Vagina (tissue), 2 donors: ENCODE results near the gene CXCL1. TPM values are rescaled to one million over a fixed set of nuclear protein-coding genes. Genes with fewer than 3 reads are reported as not detected.

ENCODE experiments used
- DNase-seq, 2 donors: peaks; one replicate each; pipeline ENCODE4 v3.0.0-alpha.2; 2017; ENCODE audit errors: extremely low spot score in 2 of 2
- H3K27ac ChIP-seq: fragments of 200-600 bp; sonication (generic); one replicate; pipeline ENCODE4 v1.5.1; 2019
- H3K27me3 ChIP-seq: fragments of 200-600 bp; sonication (generic); one replicate; pipeline ENCODE4 v1.5.1; 2019
- H3K36me3 ChIP-seq, 2 donors: fragments of 200-600 bp; sonication (generic); one replicate each; pipeline ENCODE4 v1.5.1; 2017 to 2019
- H3K4me1 ChIP-seq: fragments of 200-600 bp; sonication (generic); one replicate; pipeline ENCODE4 v1.5.1; 2019
- H3K4me3 ChIP-seq, 2 donors: fragments of 200-600 bp; sonication (generic); 1 replicate in 1 of 2; 2 replicates in 1 of 2; pipeline ENCODE4 v1.5.1; 2016 to 2019
- H3K9me3 ChIP-seq: fragments of 200-600 bp; sonication (generic); one replicate; pipeline ENCODE4 v1.5.1; 2019
- POLR2A ChIP-seq, 2 donors: fragments of 450-650 bp; IDR thresholded peaks; one replicate each; pipeline ENCODE4 v1.6.1; 2017; ENCODE audit warnings: antibody characterized with exemption in 2 of 2, mild to moderate bottlenecking in 2 of 2, moderate library complexity in 2 of 2
- POLR2AphosphoS5 ChIP-seq, 2 donors: sonication (generic); formaldehyde crosslinking; IDR thresholded peaks; one replicate each; pipeline ENCODE4 v1.9.0; 2017; ENCODE audit warnings: antibody characterized with exemption in 2 of 2, mild to moderate bottlenecking in 2 of 2, low read depth in 1 of 2; ENCODE audit not compliant: insufficient read depth in 1 of 2
- intact Hi-C: fragments of 100-400 bp; cut with DNase I; formaldehyde crosslinking; loops from one replicate; pipeline ENCODE4 v1.15.1; 2023
- total RNA-seq: library from RNA; depleted of rRNA; stranded (reverse); fragments of >200 nt; gene quantifications from one replicate; pipeline ENCODE4 v1.2.3, GENCODE V29; 2016
- TF ChIP-seq, protein P1 (sequence below), 3 experiments: fragments of 450-650 bp in 2 of 3; fragments of 200-600 bp in 1 of 3; sonication (generic) in 1 of 3; IDR thresholded peaks; one replicate each; pipeline ENCODE4 v1.5.1; 2017 to 2019; ENCODE audit warnings: antibody characterized with exemption in 3 of 3, mild to moderate bottlenecking in 2 of 3, moderate library complexity in 2 of 3

The CXCL1 gene
- total RNA-seq, 1 donor from 2014 or later: 26.3 TPM

GRCh38 chr4:73864365-73864764 is 4.8 kb upstream of the CXCL1 start:
- Histone ChIP-seq H3K27me3 (no peaks in the 10 kb centered on the region), H3K9me3 (no peaks in the 10 kb centered on the region), H3K4me1 (peaks cover 15% of the 10 kb centered on the region), H3K36me3 (no peaks in the 10 kb centered on the region), H3K27ac (no peak overlapping the region), H3K4me3 (no peak overlapping the region)
- TF ChIP-seq, protein P1, sequence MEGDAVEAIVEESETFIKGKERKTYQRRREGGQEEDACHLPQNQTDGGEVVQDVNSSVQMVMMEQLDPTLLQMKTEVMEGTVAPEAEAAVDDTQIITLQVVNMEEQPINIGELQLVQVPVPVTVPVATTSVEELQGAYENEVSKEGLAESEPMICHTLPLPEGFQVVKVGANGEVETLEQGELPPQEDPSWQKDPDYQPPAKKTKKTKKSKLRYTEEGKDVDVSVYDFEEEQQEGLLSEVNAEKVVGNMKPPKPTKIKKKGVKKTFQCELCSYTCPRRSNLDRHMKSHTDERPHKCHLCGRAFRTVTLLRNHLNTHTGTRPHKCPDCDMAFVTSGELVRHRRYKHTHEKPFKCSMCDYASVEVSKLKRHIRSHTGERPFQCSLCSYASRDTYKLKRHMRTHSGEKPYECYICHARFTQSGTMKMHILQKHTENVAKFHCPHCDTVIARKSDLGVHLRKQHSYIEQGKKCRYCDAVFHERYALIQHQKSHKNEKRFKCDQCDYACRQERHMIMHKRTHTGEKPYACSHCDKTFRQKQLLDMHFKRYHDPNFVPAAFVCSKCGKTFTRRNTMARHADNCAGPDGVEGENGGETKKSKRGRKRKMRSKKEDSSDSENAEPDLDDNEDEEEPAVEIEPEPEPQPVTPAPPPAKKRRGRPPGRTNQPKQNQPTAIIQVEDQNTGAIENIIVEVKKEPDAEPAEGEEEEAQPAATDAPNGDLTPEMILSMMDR (IDR thresholded peaks at IDR 0.05): no peak
- TF ChIP-seq POLR2A (IDR thresholded peaks at IDR 0.05): no peak
- no peak for TF ChIP-seq POLR2AphosphoS5 (IDR thresholded peaks at IDR 0.05; ENCODE audit: insufficient read depth in 1 of 2, low read depth in 1 of 2)
- no peak for DNase-seq
- intact Hi-C loops: no loop called here

DNA sequence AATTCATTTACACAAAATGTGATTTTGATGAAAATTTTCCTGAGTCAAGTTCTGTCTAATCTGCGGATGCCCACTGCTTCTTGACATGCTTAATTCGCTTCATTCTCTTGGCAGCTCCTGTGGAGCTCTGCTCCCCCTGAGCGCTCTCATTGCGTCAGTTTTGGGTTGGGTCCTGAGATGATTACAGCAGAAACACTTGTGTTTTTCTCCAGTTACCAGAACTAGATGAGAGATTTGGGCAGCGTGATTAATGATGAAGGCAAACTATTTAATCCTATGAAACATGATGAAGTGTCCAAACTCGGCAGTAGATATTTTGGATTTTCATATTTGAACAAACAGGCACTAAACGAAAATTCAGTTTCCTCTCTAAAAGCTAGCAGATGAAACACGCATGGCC is 4.2 kb upstream of the CXCL1 start:
- no peak overlapping the region for H3K27ac ChIP-seq
- H3K4me3 ChIP-seq: no peak overlapping the region
- no peaks in the 10 kb centered on the region for H3K36me3 ChIP-seq
- peaks cover 17% of the 10 kb centered on the region for H3K4me1 ChIP-seq
- H3K9me3 ChIP-seq: no peaks in the 10 kb centered on the region
- no peaks in the 10 kb centered on the region for H3K27me3 ChIP-seq
- TF ChIP-seq, protein P1 (IDR thresholded peaks at IDR 0.05): no peak
- TF ChIP-seq POLR2AphosphoS5 (IDR thresholded peaks at IDR 0.05; ENCODE audit: insufficient read depth in 1 of 2, low read depth in 1 of 2) (no peak), POLR2A (IDR thresholded peaks at IDR 0.05) (no peak)
- intact Hi-C loops: no loop called here
- DNase-seq: no peak

GRCh38 chr4:73865431-73866096 is 3.6 kb upstream of the CXCL1 start:
- DNase-seq: no peak
- H3K36me3 ChIP-seq: no peaks in the 10 kb centered on the region
- intact Hi-C loops: no loop called here
- TF ChIP-seq, protein P1 (IDR thresholded peaks at IDR 0.05): no peak
- no peak for TF ChIP-seq POLR2AphosphoS5 (IDR thresholded peaks at IDR 0.05; ENCODE audit: insufficient read depth in 1 of 2, low read depth in 1 of 2)
- TF ChIP-seq POLR2A (IDR thresholded peaks at IDR 0.05): no peak
- no peaks in the 10 kb centered on the region for H3K27me3 ChIP-seq
- H3K9me3 ChIP-seq: no peaks in the 10 kb centered on the region
- peaks cover 17% of the 10 kb centered on the region for H3K4me1 ChIP-seq
- no peak overlapping the region for H3K4me3 ChIP-seq
- no peak overlapping the region for H3K27ac ChIP-seq

- H3K27me3 ChIP-seq: no peaks in the 10 kb centered on the region
- intact Hi-C loops: no loop called here
- TF ChIP-seq, protein P1 (IDR thresholded peaks at IDR 0.05): no peak
- TF ChIP-seq POLR2A (IDR thresholded peaks at IDR 0.05) (no peak), POLR2AphosphoS5 (IDR thresholded peaks at IDR 0.05; ENCODE audit: insufficient read depth in 1 of 2, low read depth in 1 of 2) (no peak)
- H3K9me3 ChIP-seq: no peaks in the 10 kb centered on the region
- no peak overlapping the region for H3K27ac ChIP-seq
- H3K36me3 ChIP-seq: no peaks in the 10 kb centered on the region
- no peak for DNase-seq
- H3K4me1 ChIP-seq: peaks cover 17% of the 10 kb centered on the region
- no peak overlapping the region for H3K4me3 ChIP-seq
Measured at GRCh38 chr4:73866246-73866645, 2.9 kb upstream of the CXCL1 start.

- no peak for DNase-seq
- Histone ChIP-seq H3K36me3 (no peaks in the 10 kb centered on the region), H3K4me3 (no peak overlapping the region), H3K27ac (no peak overlapping the region), H3K4me1 (peaks cover 17% of the 10 kb centered on the region), H3K9me3 (no peaks in the 10 kb centered on the region), H3K27me3 (no peaks in the 10 kb centered on the region)
- no peak for TF ChIP-seq POLR2A (IDR thresholded peaks at IDR 0.05)
- no peak for TF ChIP-seq POLR2AphosphoS5 (IDR thresholded peaks at IDR 0.05; ENCODE audit: insufficient read depth in 1 of 2, low read depth in 1 of 2)
- TF ChIP-seq, protein P1 (IDR thresholded peaks at IDR 0.05): no peak
- intact Hi-C loops: no loop called here
Measured at GRCh38 chr4:73867783-73868182, 1.4 kb upstream of the CXCL1 start.
